Fibroblast of the aortic adventitia (primary cell): Measurements from ENCODE around the gene ABCA8. TPM values are rescaled to one million over a fixed set of nuclear protein-coding genes. Genes with fewer than 3 reads are reported as not detected.
A peak's percentile ranks its signal among the peaks of the same experiment; 100 is the strongest.

Source experiments
- DNase-seq: peaks from one replicate; pipeline ENCODE4 v3.0.0-alpha.2; 2010; ENCODE audit warnings: low read depth
- H3K4me3 ChIP-seq: 2 replicates; pipeline ENCODE4 v1.5.1; 2011; ENCODE audit warnings: low read depth, mild to moderate bottlenecking, control low read depth, low read length, moderate library complexity
- total RNA-seq: library from RNA; depleted of rRNA; stranded (reverse); fragments of >200 nt; gene quantifications from 2 replicates; pipeline ENCODE4 v1.2.3, GENCODE V29; 2012; ENCODE audit warnings: low replicate concordance
- TF ChIP-seq, protein P1 (sequence below): IDR thresholded peaks from 2 replicates; pipeline ENCODE4 v1.5.1; 2011; ENCODE audit warnings: mild to moderate bottlenecking, low read length, control low read depth, inconsistent platforms; ENCODE audit not compliant: insufficient read depth

The ABCA8 gene
- total RNA-seq, 1 donor = 93.5 TPM

DNA sequence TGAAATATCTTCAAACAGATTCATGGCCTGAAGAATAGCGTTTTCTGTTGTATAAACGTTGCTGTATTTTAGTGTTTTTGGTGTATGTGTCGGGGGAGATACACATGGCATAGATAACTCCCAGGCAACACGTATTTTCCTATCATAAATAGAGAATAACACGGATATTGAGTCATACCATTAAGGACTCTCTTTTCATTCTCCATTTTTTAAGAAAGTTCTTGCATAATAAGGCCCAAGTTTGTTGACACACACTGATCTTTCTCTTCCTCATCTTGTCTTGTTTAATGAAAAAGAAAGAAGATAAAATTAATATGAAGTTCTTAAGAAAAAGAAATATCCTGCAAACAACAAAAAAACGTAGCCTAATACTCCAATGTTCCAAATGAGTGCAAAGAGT, 13.4 kb downstream of the ABCA8 start:
- no peak overlapping the region for H3K4me3 ChIP-seq
- no peak for DNase-seq
- TF ChIP-seq, protein P1, sequence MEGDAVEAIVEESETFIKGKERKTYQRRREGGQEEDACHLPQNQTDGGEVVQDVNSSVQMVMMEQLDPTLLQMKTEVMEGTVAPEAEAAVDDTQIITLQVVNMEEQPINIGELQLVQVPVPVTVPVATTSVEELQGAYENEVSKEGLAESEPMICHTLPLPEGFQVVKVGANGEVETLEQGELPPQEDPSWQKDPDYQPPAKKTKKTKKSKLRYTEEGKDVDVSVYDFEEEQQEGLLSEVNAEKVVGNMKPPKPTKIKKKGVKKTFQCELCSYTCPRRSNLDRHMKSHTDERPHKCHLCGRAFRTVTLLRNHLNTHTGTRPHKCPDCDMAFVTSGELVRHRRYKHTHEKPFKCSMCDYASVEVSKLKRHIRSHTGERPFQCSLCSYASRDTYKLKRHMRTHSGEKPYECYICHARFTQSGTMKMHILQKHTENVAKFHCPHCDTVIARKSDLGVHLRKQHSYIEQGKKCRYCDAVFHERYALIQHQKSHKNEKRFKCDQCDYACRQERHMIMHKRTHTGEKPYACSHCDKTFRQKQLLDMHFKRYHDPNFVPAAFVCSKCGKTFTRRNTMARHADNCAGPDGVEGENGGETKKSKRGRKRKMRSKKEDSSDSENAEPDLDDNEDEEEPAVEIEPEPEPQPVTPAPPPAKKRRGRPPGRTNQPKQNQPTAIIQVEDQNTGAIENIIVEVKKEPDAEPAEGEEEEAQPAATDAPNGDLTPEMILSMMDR = no peak

DNA sequence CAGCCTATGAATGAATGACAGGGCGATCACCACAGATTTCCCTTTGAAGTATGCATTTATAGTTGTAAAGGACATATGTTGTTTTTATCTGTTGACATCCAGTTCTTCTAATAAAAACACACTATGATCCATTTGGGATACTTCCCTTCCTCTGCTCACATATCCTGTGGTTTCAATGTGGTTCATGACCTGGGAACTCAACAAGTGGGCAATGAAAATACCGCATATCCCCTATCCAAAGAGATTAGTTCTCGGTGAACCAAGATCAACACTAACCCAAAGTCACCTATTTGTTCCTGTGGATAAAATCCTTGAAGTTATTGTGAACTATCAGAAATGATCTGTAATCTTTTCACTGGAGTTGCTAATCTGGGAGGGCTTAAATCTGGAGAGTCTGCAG, 16.0 kb downstream of the ABCA8 start:
- no peak for DNase-seq
- TF ChIP-seq, protein P1 = no peak
- no peak overlapping the region for H3K4me3 ChIP-seq

DNA sequence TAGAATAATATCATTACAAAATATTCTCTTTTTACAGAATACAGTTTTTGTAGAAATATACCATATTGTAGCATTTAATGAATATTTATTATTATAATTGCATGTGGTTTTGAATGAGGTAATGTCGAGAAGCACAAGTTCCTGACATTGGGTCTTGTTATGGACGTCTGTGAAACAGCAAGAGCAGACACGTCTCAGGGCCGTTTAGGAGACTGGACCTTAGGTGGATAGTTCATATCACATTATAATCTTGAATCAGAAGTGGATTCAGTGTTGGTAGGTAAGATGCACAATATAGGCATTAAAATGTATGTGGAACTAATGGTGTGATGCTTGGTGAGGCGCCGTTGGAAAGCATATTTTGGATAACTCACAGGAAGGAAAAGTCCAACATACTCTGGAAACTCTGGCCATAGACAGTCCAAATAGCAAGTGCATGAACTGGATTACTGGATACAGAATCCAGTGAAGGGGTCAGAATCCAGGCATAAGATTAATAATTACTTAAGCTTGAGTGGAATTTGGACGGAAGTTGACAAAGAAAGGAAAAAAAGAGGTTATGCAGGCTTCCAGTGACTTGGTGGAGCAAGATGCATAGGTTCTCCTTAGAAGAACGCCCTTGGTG, 17.2 kb downstream of the ABCA8 start:
- H3K4me3 ChIP-seq = no peak overlapping the region
- TF ChIP-seq, protein P1 = no peak
- DNase-seq = no peak

DNA sequence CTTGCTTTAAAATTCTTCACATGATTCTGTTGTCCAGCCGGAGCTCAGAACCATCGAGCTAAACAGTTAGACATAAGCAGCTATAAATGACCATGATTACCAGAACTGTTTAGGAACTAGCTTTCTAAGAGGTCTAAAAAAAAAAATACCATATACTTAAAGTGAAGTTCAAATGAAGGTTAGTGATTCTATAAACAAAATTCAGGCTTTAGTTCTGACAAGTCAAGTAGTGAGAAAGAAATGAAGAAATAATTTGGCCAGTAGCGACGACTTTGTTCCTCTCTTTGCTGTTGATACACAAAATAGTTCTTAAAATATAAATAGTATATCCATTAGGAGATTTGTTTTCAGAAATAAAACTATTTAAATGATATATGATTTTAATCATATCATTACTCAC, 27.7 kb downstream of the ABCA8 start:
- TF ChIP-seq, protein P1 = no peak
- H3K4me3 ChIP-seq = no peak overlapping the region
- no peak for DNase-seq

DNA sequence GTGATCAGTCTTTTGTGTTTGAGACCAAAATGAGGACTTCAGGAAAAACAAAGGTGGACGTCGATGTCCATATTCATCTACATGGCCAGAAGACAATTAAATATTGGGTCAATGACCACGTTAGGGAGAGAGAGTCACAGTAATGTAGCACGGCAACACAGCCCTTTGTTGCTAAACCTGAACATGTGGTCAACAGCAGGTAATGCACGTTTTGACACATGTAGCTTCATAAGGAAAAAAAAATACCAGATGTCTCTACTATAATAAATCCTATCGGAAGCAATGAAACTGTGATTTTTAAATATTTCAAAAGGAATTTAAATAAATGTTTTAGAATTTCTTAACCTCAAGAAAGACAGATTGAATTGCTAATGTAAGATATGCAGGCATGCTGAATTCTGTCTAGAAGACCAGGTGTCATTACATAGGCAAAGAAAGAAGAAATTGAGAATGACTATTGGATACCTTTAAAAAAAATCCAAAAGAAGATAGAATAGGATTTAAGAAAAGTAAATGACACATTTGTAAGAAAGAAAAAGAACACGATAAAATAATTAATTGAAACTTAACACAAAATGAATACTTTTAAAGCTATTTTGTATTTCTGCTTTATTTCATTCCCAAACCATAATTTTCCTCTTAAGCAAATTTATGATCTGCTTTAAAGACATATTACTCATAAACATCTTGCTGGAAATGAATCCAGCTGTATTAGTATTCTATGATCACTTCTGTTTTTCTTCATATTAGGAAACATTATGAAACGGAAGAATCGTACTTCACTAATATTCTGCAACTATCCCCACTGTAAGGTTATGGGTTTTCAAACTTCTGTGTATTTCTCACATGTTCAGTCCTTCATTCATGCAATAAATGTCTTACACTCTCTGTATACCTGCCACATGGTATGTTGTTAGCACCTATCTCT, 30.1 kb downstream of the ABCA8 start:
- no peak overlapping the region for H3K4me3 ChIP-seq
- TF ChIP-seq, protein P1 = no peak
- no peak for DNase-seq

DNA sequence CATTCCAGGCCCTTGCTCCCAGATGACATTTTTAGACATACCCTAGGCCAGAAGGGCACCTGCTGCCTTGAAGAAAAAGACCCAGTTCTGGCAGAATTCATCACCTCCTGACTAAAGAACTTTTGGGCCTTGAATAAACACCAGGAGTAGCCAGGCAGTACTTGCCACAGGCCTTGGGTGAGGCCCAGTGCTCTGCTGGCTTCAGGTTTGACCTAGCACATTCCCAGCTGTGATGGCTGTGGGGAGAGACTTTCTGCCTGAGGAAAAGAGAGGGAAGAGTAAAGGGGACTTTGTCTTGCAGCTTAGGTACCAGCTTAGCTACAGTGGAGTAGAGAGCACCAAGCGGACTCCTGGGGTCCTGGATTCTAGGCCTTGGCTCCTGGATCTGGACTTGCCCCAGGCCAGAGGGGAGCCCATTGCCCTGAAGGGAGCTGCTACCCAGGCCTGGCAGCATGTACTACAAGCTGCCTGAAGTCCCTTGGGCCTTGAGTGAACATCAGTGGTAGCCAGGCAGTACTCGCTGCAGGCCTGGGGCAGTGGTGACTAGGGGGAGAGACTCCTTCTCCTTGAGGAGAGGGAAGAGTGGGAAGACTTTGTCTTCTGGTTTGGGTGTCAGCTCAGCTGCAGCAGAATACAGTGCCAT, 44.3 kb downstream of the ABCA8 start:
- TF ChIP-seq, protein P1 = no peak
- DNase-seq = peak; percentile 7
- H3K4me3 ChIP-seq = no peak overlapping the region
